ENCODE measurements around the gene MT1HL1.

MT1HL1 gene

DNA sequence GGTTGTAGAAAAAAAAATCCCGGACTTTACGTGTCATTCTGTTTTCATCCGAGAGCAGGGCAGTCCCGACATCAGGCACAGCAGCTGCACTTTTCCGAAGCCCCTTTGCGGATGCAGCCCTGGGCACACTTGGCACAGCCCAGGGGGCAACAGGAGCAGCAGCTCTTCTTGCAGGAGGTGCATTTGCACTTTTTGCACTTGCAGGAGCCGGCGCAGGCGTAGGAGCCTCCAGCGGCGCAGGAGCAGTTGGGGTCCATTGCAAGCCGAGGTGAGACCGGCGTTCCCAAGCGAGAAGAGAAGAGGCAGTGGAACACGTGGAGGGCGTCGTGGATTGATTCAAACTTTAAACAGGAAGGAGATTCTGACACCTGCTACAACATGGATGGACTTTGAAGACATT lies at the start of gene MT1HL1:
Gene MT1HL1, minus strand, starts transcription at position 326 of the 400 bp plus-strand sequence. Its CDS starts 69 bp downstream, at position 257.
- DNase-seq, result no peak

GRCh38 chr1:237050915-237051314 lies 46.7 kb upstream of the MT1HL1 start:
- DNase-seq, result no peak

GRCh38 chr1:237050185-237050584 lies 45.9 kb upstream of the MT1HL1 start:
- DNase-seq, result no peak

DNA sequence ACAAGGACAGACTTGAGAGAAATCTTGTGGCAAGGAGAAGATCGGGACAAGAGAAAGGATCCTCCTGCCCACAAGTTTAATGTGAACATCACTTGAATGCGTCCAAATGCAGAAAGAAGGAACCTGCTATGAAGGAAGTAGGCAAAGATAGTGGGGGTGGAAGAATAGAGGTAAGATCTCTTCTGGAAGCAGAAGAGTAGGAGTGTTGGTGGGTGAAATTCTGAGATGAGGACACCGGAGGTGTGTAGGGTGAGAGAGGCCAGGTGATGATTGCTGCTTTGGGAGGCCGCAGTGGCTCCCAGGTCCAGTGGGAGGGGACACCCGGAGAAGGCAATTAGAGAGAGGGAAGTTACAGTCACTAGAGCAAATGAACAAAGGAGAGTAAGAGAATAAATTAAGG lies 44.6 kb upstream of the MT1HL1 start:
- no peak for DNase-seq

- no peak for DNase-seq
Observed at GRCh38 chr1:237045278-237046016, 41.2 kb upstream of the MT1HL1 start.

DNA sequence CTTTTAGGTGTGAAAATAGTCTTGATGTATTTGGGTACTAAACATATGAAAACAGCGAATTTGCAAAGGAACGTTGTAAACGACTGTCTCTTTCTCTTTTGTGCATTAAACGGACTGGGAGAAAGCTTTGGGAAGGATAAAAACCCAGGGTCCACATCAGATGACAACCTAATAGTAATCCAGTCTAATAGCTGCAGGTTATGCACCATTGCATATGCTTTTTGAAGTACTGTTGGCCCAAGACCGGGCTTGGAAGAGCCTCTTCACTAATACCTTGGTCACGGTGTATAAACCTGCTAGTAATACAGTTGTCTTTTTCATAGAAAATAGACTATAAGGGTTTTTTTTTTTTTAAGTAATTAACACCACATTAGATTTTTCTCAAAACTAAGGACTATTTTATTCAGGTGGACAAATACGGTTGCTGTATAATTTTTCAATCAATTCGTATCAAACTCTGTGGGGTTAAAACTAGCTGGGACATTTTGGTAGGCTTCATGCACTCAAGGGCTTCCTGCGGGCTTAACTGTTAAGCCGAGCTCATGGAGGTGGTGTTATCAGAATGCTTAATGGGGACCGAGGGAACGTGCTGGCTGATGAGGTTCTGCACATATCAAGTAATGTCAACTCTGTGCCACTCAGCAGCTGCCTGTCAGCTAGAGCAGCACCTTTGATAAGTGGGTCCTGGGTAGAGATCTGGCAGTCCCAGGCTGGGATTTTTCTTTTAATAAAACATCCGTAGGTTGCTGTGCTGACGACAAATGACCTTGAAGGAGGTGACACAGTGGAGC lies 39.8 kb upstream of the MT1HL1 start:
- DNase-seq, result no peak

DNA sequence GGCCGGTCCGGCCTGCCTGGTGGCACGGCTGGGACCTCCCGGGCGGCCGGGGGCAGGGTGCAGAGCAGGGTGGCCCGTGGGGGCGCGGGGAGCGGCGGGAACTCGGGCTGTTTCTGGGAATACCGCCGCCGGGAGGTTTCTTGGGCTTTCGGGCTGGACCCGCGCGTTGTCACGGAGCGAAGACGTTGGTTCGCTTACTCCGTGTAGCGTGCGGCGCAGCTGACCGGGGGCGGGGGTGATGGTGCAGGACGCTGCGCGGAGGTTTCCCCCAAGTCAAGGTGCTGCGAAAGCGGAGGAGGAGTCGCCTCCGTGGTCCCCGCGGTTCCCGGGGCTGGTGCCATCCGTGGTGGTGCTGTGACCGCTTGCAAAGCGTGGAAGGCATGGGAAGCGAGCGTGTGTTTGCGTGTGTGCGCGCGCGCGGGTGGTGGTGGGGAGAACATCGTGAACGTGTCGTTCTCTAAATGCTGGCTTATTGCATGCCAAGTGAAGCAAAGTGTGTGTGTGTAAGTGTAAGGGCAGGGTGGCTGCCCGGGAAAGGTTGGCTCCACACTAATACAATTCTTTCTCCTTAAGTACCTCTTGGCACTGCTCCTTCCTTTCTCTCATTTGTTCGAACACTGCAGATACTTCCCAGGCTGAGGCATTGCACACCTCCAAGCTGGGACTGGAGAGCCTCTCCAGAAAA lies 38.8 kb upstream of the MT1HL1 start:
- no peak for DNase-seq

DNA sequence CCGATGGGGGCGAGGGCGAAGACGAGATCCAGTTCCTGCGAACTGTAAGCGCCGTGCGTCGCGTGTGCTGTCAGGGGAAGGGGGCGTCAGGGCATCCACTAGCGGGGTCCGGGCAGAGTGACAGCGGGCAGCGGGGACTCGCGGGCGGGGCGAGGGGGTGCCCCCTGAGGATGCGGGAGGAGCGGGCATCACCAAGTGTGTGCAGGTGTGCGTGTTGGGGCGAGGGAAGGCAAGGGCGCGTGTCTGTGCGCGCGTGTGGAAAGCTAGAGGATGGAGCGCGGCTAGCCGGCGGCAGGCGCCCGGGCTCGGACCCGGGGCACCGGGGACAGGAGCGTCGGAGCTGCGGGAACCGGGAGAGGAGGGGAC lies 38.3 kb upstream of the MT1HL1 start:
- DNase-seq, result no peak

GRCh38 chr1:237041795-237042525 lies 37.7 kb upstream of the MT1HL1 start, which contains the start of gene RYR2:
RYR2 (plus strand) TSS chr1:237042184; CDS start chr1:237042522, 338 bp downstream.
- no peak for DNase-seq

DNA sequence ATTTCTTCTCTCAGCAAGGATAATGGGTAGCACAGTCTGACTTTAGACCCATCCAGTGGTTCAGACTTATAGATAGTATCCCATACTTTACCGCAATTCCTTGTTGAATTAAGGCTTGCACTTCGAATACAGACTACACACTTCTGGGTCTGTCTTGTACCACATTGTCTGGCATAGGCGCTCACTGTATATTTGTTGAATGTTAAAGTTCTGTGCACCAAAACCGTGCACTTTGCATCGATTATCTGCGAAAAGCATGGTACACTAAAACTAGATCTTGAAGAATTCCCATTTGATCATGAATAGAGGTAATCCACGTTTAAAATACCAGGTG lies 37.2 kb upstream of the MT1HL1 start:
- no peak for DNase-seq

DNA sequence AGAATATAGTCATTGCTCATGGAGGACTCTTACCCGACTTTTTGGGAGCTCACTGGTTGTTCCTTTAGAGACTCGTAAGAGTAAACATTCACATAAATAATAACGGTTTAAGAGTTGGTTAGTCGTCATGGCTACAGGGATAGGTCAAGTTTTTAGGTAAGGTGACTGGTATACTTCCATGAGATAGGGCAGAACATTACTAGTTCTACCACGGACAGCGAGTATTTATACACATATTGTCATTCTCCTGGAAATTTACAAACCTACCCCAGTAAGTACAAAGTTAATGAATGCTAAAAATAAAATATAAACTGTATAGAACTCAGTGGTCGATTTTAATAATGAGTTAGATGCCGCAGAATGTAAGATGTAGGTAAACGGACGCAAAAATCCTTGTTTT lies 36.6 kb upstream of the MT1HL1 start:
- no peak for DNase-seq

- DNase-seq, result no peak
Observed at GRCh38 chr1:237038211-237038610, 34.0 kb upstream of the MT1HL1 start.

GRCh38 chr1:237035759-237036158 lies 31.5 kb upstream of the MT1HL1 start:
- DNase-seq, result no peak

DNA sequence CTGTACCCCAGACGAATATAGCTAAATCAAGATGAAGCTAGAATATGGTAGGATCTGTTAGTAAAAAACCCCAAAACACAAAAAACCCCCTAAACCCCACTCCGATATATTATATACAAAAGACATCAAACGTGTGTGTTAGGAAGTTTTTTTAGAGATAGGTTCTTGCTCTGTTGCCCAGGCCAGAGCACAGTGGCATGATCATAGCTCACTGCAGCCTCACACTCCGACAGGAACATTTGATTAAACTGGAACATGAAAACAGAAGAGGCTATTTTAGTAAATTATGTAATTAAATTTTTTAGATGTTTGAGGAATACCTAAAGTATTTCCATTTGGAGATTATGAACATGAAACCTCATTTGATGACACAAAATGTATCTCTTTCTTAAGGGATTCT lies 29.6 kb upstream of the MT1HL1 start:
- no peak for DNase-seq

DNA sequence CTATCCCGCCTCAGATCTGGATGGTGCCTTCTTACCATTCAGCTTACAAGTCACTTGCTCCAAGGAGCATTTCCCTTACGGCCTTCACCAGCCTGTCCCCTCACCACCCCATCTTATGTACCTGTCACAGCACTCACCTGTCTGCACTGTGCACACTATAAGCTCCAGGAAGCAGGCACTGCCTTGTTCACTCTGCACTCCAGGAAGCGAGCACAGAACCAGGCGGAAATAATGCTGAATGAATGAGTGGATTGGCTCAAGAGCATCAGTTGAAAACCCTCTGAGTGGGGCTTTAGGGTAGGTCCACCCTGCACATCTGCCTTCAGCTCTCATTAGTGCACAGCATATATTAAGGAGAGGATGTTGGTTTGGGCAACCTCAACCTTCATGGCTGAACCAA lies 28.8 kb upstream of the MT1HL1 start:
- no peak for DNase-seq

DNA sequence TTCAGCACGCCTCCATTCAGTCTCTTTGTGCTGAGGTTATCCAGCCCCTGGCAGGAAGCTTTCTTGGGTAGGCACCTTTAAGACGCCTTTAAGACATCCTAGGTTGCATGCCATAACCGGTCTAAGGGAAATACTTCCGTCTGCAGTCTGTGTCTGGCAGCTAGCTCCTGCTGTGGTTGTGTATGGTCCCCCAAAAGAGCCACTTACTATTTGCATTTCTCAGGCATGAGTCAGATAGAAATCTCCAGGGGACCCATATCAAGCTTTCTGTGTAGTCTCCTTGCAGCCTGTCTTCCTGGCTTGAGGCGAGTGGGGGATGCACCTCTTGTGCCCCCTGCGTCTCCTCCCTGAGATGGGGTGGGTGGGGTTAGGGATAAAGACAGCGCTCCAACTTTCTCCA lies 27.8 kb upstream of the MT1HL1 start:
- DNase-seq, result no peak

- DNase-seq, result no peak
Observed at GRCh38 chr1:237031480-237031879, 27.2 kb upstream of the MT1HL1 start.

GRCh38 chr1:237029850-237030535 lies 25.8 kb upstream of the MT1HL1 start:
- no peak for DNase-seq

GRCh38 chr1:237029240-237029639 lies 25.0 kb upstream of the MT1HL1 start:
- DNase-seq, result no peak

GRCh38 chr1:237025358-237026074 lies 21.3 kb upstream of the MT1HL1 start:
- DNase-seq, result no peak

DNA sequence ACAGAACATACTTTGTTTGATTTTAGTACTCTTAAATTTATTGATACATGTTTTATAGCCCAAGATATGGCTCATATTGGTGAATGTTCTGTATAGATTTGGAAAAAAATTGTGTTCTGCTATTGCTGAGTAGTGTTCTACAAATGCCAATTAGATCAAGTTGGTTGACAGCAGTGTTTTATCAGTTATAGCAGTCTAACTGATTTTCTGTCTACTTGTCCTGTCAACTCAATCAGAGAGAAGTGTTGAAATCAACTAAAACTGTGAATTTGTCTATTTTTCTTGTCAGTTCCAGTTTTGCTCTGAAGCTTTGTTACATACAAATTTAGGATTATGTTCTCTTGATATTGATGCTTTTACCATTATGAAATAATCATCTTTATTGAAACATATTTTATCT lies 14.7 kb upstream of the MT1HL1 start:
- no peak for DNase-seq

GRCh38 chr1:237016626-237017025 lies 12.4 kb upstream of the MT1HL1 start:
- DNase-seq, result no peak

Data from activated CD8-positive, alpha-beta memory T cell treated with anti-CD3 and anti-CD28 coated beads for 24 hours (primary cell).